ENCODE data around the gene LIN9. TPM values are rescaled to one million over a fixed set of nuclear protein-coding genes. Genes with fewer than 3 reads are reported as not detected.

LIN9 gene, protein sequence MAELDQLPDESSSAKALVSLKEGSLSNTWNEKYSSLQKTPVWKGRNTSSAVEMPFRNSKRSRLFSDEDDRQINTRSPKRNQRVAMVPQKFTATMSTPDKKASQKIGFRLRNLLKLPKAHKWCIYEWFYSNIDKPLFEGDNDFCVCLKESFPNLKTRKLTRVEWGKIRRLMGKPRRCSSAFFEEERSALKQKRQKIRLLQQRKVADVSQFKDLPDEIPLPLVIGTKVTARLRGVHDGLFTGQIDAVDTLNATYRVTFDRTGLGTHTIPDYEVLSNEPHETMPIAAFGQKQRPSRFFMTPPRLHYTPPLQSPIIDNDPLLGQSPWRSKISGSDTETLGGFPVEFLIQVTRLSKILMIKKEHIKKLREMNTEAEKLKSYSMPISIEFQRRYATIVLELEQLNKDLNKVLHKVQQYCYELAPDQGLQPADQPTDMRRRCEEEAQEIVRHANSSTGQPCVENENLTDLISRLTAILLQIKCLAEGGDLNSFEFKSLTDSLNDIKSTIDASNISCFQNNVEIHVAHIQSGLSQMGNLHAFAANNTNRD
- total RNA-seq (2022; extraction: Qiagen RNA extraction; ENCODE audit: low read depth), result 7.1 to 9.0 TPM (median 7.4 TPM) in 5 replicates

GRCh38 chr1:226308723-226309397, at the start of gene LIN9:
Gene LIN9 (minus strand): TSS chr1:226309164. CDS start chr1:226309139, 25 bp downstream.

DNA sequence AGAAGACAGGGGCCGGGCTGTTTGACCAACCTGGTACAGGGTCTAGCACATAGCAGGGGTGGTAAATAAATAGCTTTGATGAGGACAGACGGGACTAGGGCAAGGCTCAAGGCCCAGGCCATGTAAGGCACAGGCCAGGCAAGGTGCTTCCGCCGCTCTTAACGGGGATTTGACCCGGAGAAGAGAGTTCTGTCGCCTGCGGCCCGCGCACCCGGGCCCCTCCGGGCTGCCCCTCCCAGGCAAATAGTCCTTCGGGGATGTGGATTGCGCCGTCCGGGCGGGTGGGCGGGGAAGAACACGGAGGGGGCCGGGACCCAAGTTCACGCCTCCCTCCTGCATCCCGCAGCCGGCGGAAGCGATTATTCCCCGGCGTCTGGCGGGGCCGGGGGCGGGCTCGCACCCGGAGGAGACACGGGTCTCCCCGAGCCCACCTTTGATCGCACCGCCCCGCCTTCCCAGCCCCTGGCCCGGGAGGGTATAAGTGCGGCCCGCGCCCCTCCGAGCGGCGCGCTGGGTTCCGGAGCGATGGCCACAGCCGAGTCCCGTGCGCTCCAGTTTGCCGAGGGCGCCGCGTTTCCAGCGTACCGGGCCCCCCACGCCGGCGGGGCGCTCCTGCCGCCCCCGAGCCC, 85.7 kb downstream of the LIN9 start, which contains the start of gene MIXL1:
Gene MIXL1 (plus strand): TSS at position 508 of the 629 bp plus-strand sequence. CDS start 18 bp downstream, at position 526.

DNA sequence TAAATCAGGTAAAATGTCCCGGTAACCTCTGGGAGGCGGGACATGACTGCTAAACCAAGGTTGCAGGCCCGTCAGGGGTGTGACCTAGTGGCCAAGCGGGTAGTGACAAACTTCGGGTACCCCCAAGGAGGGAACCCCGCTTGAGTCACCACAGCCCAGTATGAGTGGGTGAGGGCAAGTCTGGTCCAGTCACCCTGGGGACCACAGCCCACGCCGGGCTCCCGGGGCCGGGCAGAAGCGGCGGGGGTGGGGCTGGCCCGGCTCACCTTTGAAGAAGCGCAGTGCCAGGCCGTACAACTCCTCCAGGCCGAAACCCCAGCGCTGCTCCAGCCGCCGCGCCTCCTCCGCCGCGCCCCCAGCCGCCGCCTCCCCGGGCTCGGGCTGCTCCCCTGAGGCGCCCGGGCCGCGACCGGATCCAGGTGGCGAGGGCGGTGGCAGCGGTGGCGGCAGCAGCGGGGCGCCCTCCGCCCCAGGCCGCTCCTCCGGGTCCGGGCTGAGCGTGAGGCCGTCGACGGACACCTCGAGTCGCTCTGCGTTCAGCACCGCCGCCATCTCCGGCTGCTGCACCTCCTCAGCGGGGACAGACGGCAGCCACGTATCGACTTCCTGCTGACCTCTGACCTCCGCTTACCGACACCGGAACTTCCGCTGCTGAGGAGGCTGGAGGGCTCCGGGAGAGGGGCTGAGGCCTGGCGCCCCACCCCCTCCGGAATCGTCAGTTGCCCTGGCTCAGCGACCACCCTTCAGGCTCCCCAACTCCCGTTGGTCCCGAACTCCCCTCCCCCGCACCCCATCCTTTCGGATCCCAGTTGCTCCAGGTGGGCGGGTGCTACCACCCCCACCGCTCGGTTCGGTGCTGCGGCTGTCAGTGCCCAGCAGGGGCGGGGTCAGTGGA, 122.6 kb downstream of the LIN9 start, which contains the start of gene ACBD3:
Gene ACBD3 (minus strand): TSS at position 618 of the 895 bp plus-strand sequence. CDS start 66 bp downstream, at position 552.

Other genes with a start within 250 kb of the LIN9 start
- gene H3-3A, start 246.4 kb downstream of the LIN9 start, total RNA-seq (2022; extraction: Qiagen RNA extraction; ENCODE audit: low read depth), result 411 to 461 TPM (median 452 TPM) in 5 replicates
- gene ACBD3, start 122.4 kb downstream of the LIN9 start, total RNA-seq (2022; extraction: Qiagen RNA extraction; ENCODE audit: low read depth), result 24.7 to 27.5 TPM (median 26.0 TPM) in 5 replicates
- gene MIXL1, start 85.5 kb downstream of the LIN9 start, total RNA-seq (2022; extraction: Qiagen RNA extraction; ENCODE audit: low read depth), result 0.06 to 0.24 TPM in 2 of 5 replicates, not detected in the others
- gene PARP1, start 98.9 kb upstream of the LIN9 start, total RNA-seq (2022; extraction: Qiagen RNA extraction; ENCODE audit: low read depth), result 92.8 to 131 TPM (median 115 TPM) in 5 replicates
- gene STUM, start 239.6 kb upstream of the LIN9 start, total RNA-seq (2022; extraction: Qiagen RNA extraction; ENCODE audit: low read depth), result not detected in 5 replicates